ENCODE measurements around the gene ADGRG3.

DNA sequence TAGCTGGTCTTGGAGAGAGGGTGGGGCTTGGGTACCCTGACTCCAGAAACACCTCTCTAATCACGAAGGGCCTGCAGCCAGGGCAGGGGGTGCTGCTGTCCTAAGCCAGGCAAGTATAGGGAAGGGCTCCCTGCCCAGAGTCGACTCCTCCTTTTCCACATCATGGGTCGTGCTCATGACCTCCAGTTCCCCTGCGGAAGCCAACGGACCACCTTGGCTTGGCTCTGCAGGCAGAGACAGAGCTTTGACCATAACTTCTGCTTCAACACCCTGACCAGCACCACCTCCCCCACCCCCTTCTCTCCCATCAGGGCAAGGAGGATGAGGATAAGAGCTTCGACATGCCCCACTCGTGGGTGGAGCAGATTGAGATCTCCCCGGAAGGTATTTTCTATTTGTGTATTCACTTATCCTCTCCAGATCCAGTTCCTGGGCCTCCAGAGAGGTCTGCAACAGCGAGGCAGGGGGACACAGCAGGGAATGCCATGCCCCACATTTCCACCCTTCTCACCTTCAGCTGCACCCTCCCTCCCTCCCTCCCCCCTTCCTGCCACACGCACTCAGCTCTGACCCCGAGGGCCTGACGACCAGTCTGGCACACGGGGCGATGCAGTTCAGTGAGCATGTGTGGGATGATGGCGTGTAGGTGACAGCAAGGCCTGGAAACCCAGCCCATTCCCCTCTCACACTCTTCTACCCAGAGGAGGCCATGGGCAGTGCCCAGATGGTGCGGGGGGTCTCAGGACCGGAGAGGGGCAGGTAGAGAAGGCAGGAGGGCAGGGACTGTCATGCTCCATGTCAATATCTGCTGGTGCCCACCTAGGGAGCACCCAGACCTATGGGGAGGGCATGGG lies 53.5 kb downstream of the ADGRG3 start:
- TF ChIP-seq, protein P1, sequence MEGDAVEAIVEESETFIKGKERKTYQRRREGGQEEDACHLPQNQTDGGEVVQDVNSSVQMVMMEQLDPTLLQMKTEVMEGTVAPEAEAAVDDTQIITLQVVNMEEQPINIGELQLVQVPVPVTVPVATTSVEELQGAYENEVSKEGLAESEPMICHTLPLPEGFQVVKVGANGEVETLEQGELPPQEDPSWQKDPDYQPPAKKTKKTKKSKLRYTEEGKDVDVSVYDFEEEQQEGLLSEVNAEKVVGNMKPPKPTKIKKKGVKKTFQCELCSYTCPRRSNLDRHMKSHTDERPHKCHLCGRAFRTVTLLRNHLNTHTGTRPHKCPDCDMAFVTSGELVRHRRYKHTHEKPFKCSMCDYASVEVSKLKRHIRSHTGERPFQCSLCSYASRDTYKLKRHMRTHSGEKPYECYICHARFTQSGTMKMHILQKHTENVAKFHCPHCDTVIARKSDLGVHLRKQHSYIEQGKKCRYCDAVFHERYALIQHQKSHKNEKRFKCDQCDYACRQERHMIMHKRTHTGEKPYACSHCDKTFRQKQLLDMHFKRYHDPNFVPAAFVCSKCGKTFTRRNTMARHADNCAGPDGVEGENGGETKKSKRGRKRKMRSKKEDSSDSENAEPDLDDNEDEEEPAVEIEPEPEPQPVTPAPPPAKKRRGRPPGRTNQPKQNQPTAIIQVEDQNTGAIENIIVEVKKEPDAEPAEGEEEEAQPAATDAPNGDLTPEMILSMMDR (IDR thresholded peaks at IDR 0.05) = no peak
- no peak for TF ChIP-seq POLR2A (IDR thresholded peaks at IDR 0.05)

All from adrenal gland (tissue), 5 donors.